HEK293 (cell line): ENCODE measurements around the gene DUSP18.

Experiments
- CTCF ChIA-PET: fragments of 350-600 bp; formaldehyde crosslinking; extraction: SDS; loops from one replicate; lab custom pipeline; 2021; ENCODE audit warnings: antibody characterized with exemption; lab: Yijun Ruan, JAX
- POLR2A ChIA-PET: fragments of 300-600 bp; formaldehyde crosslinking; extraction: SDS; loops from one replicate; lab custom pipeline; 2020; ENCODE audit warnings: antibody characterized with exemption, inconsistent platforms; lab: Yijun Ruan, JAX
- H3K27ac ChIP-seq: fragments of 200-500 bp; sonication (Bioruptor generic); 2 replicates; pipeline ENCODE4 v1.5.1; 2014; ENCODE audit warnings: low read depth, low read length, control low read depth, inconsistent platforms; ENCODE audit errors: extremely low read depth
- H3K36me3 ChIP-seq, 2 experiments: fragments of 200-500 bp in 1 of 2; sonication (Bioruptor generic) in 1 of 2; 1 replicate in 1 of 2; 2 replicates in 1 of 2; pipeline ENCODE4 v1.5.1; 2014 to 2017; ENCODE audit warnings: inconsistent platforms in 2 of 2, low read length in 2 of 2; ENCODE audit not compliant: control insufficient read depth in 2 of 2, insufficient read depth in 1 of 2
- H3K4me1 ChIP-seq: fragments of 200-500 bp; sonication (Bioruptor generic); 2 replicates; pipeline ENCODE4 v1.5.1; 2014; ENCODE audit warnings: mild to moderate bottlenecking, low read length, inconsistent platforms; ENCODE audit not compliant: control insufficient read depth, insufficient read depth
- H3K4me3 ChIP-seq: 2 replicates; pipeline ENCODE4 v1.5.1; 2011; ENCODE audit warnings: low read depth, mild to moderate bottlenecking, control low read depth, low read length, moderate library complexity
- H3K9me3 ChIP-seq: fragments of 200-500 bp; sonication (Bioruptor generic); 2 replicates; pipeline ENCODE4 v1.5.1; 2014; ENCODE audit warnings: low read depth, low read length, inconsistent platforms; ENCODE audit not compliant: control insufficient read depth, insufficient read depth
- FEZF1 ChIP-seq: fragments of 450-650 bp; formaldehyde crosslinking; IDR thresholded peaks from 2 replicates; pipeline ENCODE4 v1.5.1; 2016; ENCODE audit warnings: missing biosample characterization, missing genetic modification characterization
- GFI1B ChIP-seq: fragments of 450-650 bp; formaldehyde crosslinking; IDR thresholded peaks from 2 replicates; pipeline ENCODE4 v1.5.1; 2016; ENCODE audit warnings: missing biosample characterization, missing genetic modification characterization
- HOXA7 ChIP-seq: sonication (generic); formaldehyde crosslinking; IDR thresholded peaks from 2 replicates; pipeline ENCODE4 v1.8.1; 2022; ENCODE audit warnings: missing genetic modification reagents, borderline replicate concordance
- HOXD13 ChIP-seq: sonication (generic); formaldehyde crosslinking; IDR thresholded peaks from 2 replicates; pipeline ENCODE4 v1.8.0; 2022; ENCODE audit warnings: missing genetic modification reagents, borderline replicate concordance
- OVOL3 ChIP-seq: fragments of 450-650 bp; formaldehyde crosslinking; IDR thresholded peaks from 2 replicates; pipeline ENCODE4 v1.5.1; 2016; ENCODE audit warnings: missing biosample characterization, missing genetic modification characterization
- ZBTB20 ChIP-seq: fragments of 450-650 bp; formaldehyde crosslinking; IDR thresholded peaks from 2 replicates; pipeline ENCODE4 v1.5.1; 2016; ENCODE audit warnings: missing biosample characterization, missing genetic modification characterization
- ZIC2 ChIP-seq: fragments of 450-650 bp; formaldehyde crosslinking; IDR thresholded peaks from 2 replicates; pipeline ENCODE4 v1.5.1; 2016; ENCODE audit warnings: missing biosample characterization, missing genetic modification characterization
- ZNF140 ChIP-seq: fragments of 450-650 bp; formaldehyde crosslinking; IDR thresholded peaks from 2 replicates; pipeline ENCODE4 v1.5.1; 2016; ENCODE audit warnings: missing biosample characterization, missing genetic modification characterization
- ZNF19 ChIP-seq: fragments of 450-650 bp; formaldehyde crosslinking; IDR thresholded peaks from 2 replicates; pipeline ENCODE4; 2016; ENCODE audit warnings: missing biosample characterization, missing genetic modification characterization, low read depth
- ZNF26 ChIP-seq: fragments of 450-650 bp; formaldehyde crosslinking; IDR thresholded peaks from 2 replicates; pipeline ENCODE4 v1.5.1; 2016; ENCODE audit warnings: missing biosample characterization, missing genetic modification characterization
- ZNF280C ChIP-seq: fragments of 450-650 bp; formaldehyde crosslinking; IDR thresholded peaks from 2 replicates; pipeline ENCODE4 v1.5.1; 2016; ENCODE audit warnings: missing biosample characterization, missing genetic modification characterization
- ZNF341 ChIP-seq: fragments of 450-650 bp; formaldehyde crosslinking; IDR thresholded peaks from 2 replicates; pipeline ENCODE4; 2016; ENCODE audit warnings: low read depth, missing biosample characterization, missing genetic modification characterization
- ZNF366 ChIP-seq: fragments of 450-650 bp; formaldehyde crosslinking; conservative IDR thresholded peaks from 2 replicates; pipeline ENCODE4 v1.5.1; 2016; ENCODE audit warnings: missing biosample characterization, missing genetic modification characterization
- ZNF394 ChIP-seq: fragments of 450-650 bp; formaldehyde crosslinking; IDR thresholded peaks from 2 replicates; pipeline ENCODE4 v1.5.1; 2016; ENCODE audit warnings: missing biosample characterization, missing genetic modification characterization, mild to moderate bottlenecking, moderate library complexity, borderline replicate concordance
- ZNF426 ChIP-seq: fragments of 450-650 bp; formaldehyde crosslinking; IDR thresholded peaks from 2 replicates; pipeline ENCODE4 v1.5.1; 2017; ENCODE audit warnings: missing biosample characterization, missing genetic modification characterization, mild to moderate bottlenecking, inconsistent platforms, moderate library complexity
- ZNF521 ChIP-seq: fragments of 450-650 bp; formaldehyde crosslinking; IDR thresholded peaks from 2 replicates; pipeline ENCODE4 v1.5.1; 2017; ENCODE audit warnings: missing biosample characterization, mild to moderate bottlenecking, missing genetic modification characterization
- ZNF549 ChIP-seq: fragments of 450-650 bp; IDR thresholded peaks from 2 replicates; pipeline ENCODE4 v1.5.1; 2018; ENCODE audit warnings: missing biosample characterization, missing genetic modification characterization, mild to moderate bottlenecking, inconsistent platforms, moderate library complexity
- ZNF621 ChIP-seq: fragments of 450-650 bp; formaldehyde crosslinking; IDR thresholded peaks from 2 replicates; pipeline ENCODE4 v1.5.1; 2017; ENCODE audit warnings: missing biosample characterization, missing genetic modification characterization
- ZNF629 ChIP-seq: fragments of 450-650 bp; formaldehyde crosslinking; IDR thresholded peaks from 2 replicates; pipeline ENCODE4 v1.5.1; 2017; ENCODE audit warnings: missing biosample characterization, missing genetic modification characterization
- ZNF664 ChIP-seq: fragments of 450-650 bp; formaldehyde crosslinking; IDR thresholded peaks from 2 replicates; pipeline ENCODE4 v1.5.1; 2016; ENCODE audit warnings: missing biosample characterization, missing genetic modification characterization
- ZNF701 ChIP-seq: fragments of 450-650 bp; formaldehyde crosslinking; IDR thresholded peaks from 2 replicates; pipeline ENCODE4 v1.5.1; 2016; ENCODE audit warnings: missing biosample characterization, missing genetic modification characterization
- ZNF747 ChIP-seq: fragments of 450-650 bp; formaldehyde crosslinking; IDR thresholded peaks from 2 replicates; pipeline ENCODE4 v1.5.1; 2016; ENCODE audit warnings: missing biosample characterization, missing genetic modification characterization
- ZNF777 ChIP-seq: fragments of 450-650 bp; formaldehyde crosslinking; IDR thresholded peaks from 2 replicates; pipeline ENCODE4 v1.5.1; 2017; ENCODE audit warnings: missing biosample characterization, missing genetic modification characterization, borderline replicate concordance
- ZNF785 ChIP-seq: fragments of 450-650 bp; formaldehyde crosslinking; IDR thresholded peaks from 2 replicates; pipeline ENCODE4 v1.5.1; 2016; ENCODE audit warnings: missing biosample characterization, missing genetic modification characterization
- ZNF791 ChIP-seq: fragments of 450-650 bp; formaldehyde crosslinking; IDR thresholded peaks from 2 replicates; pipeline ENCODE4 v1.5.1; 2016; ENCODE audit warnings: missing biosample characterization, missing genetic modification characterization
- ZNF792 ChIP-seq: fragments of 450-650 bp; formaldehyde crosslinking; IDR thresholded peaks from 2 replicates; pipeline ENCODE4 v1.5.1; 2016; ENCODE audit warnings: missing biosample characterization, missing genetic modification characterization
- ZNF830 ChIP-seq: fragments of 450-650 bp; IDR thresholded peaks from 2 replicates; pipeline ENCODE4 v1.5.0; 2018; ENCODE audit warnings: missing biosample characterization, missing genetic modification characterization, low read depth, mild to moderate bottlenecking, moderate library complexity
- TF ChIP-seq, protein P1 (sequence below): fragments of 450-650 bp; formaldehyde crosslinking; IDR thresholded peaks from 2 replicates; pipeline ENCODE4 v1.5.1; 2017; ENCODE audit warnings: missing biosample characterization, missing genetic modification characterization
- TF ChIP-seq, protein P2 (sequence below): fragments of 450-650 bp; formaldehyde crosslinking; IDR thresholded peaks from 2 replicates; pipeline ENCODE4 v1.5.1; 2017; ENCODE audit warnings: missing biosample characterization, missing genetic modification characterization

The DUSP18 gene

DNA sequence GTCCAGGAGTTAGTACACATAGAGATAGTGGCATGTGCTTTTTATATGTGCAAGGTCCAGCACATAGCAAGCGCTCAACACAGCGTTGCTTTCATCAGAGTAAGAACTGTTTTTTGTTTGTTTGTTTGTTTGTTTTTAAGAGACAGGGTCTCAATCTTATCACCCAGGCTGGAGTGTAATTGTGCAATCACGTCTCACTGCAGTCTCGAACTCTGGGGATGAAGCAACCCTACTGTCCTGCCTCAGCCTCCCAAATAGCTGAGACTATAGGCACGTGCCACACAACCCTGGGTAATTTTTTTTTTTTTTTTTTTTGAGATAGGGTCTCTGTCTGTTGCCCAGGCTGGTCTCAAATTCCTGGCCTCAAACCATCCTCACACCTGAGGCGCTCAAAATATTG lies 49.9 kb downstream of the DUSP18 start (continued):
- TF ChIP-seq, protein P1, sequence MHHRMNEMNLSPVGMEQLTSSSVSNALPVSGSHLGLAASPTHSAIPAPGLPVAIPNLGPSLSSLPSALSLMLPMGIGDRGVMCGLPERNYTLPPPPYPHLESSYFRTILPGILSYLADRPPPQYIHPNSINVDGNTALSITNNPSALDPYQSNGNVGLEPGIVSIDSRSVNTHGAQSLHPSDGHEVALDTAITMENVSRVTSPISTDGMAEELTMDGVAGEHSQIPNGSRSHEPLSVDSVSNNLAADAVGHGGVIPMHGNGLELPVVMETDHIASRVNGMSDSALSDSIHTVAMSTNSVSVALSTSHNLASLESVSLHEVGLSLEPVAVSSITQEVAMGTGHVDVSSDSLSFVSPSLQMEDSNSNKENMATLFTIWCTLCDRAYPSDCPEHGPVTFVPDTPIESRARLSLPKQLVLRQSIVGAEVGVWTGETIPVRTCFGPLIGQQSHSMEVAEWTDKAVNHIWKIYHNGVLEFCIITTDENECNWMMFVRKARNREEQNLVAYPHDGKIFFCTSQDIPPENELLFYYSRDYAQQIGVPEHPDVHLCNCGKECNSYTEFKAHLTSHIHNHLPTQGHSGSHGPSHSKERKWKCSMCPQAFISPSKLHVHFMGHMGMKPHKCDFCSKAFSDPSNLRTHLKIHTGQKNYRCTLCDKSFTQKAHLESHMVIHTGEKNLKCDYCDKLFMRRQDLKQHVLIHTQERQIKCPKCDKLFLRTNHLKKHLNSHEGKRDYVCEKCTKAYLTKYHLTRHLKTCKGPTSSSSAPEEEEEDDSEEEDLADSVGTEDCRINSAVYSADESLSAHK (tag by site-specific recombination): no peak
- no peak for TF ChIP-seq ZNF830 (tag by site-specific recombination)

GRCh38 chr22:30615543-30615954 lies 52.1 kb downstream of the DUSP18 start:
- no peak overlapping the region for H3K4me3 ChIP-seq
- H3K36me3 ChIP-seq: peaks cover 0 to 6% of the 10 kb centered on the region in 2 experiments; a peak in 1 of 3 replicates
- no peak overlapping the region for H3K27ac ChIP-seq
- TF ChIP-seq ZNF341 (tag by site-specific recombination): 0 out of 2 replicates have a peak, but pooled peaks have one; percentile 47
- no peak for TF ChIP-seq ZBTB20
- POLR2A ChIA-PET: no interaction called here
- CTCF ChIA-PET: interaction anchor here (3.2 kb wide), 1 partner anchor 19 kb away, joined by 10 read pairs; the partner anchor contains the start of gene SLC35E4
- no peaks in the 10 kb centered on the region for H3K9me3 ChIP-seq
- no peaks in the 10 kb centered on the region for H3K4me1 ChIP-seq

- POLR2A ChIA-PET: no interaction called here
- CTCF ChIA-PET: interaction anchor here (3.2 kb wide), 1 partner anchor 20 kb away, joined by 10 read pairs; the partner anchor contains the start of gene SLC35E4
Observed at GRCh38 chr22:30614879-30615278, 52.8 kb downstream of the DUSP18 start.

GRCh38 chr22:30614268-30614667 lies 53.4 kb downstream of the DUSP18 start:
- Histone ChIP-seq H3K36me3 (peaks cover 0 to 6% of the 10 kb centered on the region in 2 experiments; a peak in 1 of 3 replicates), H3K9me3 (no peaks in the 10 kb centered on the region), H3K4me3 (no peak overlapping the region), H3K4me1 (no peaks in the 10 kb centered on the region), H3K27ac (no peak overlapping the region)
- ChIA-PET CTCF (interaction anchor here (3.2 kb wide), 1 partner anchor 20 kb away, joined by 10 read pairs; the partner anchor contains the start of gene SLC35E4), POLR2A (no interaction called here)
- TF ChIP-seq ZNF629: no peak
- no peak for TF ChIP-seq ZNF140 (tag by site-specific recombination)
- no peak for TF ChIP-seq ZNF791
- no peak for TF ChIP-seq ZNF664 (tag by site-specific recombination)
- TF ChIP-seq ZNF280C (tag by site-specific recombination): no peak
- TF ChIP-seq ZNF19 (tag by site-specific recombination): no peak
- TF ChIP-seq ZNF26 (tag by site-specific recombination): no peak
- TF ChIP-seq GFI1B (tag by site-specific recombination): no peak
- no peak for TF ChIP-seq HOXD13 (CRISPR knock-in tag)
- TF ChIP-seq HOXA7 (CRISPR knock-in tag): no peak
- TF ChIP-seq ZNF792 (tag by site-specific recombination): no peak
- TF ChIP-seq ZNF366 (tag by site-specific recombination): no peak

More at GRCh38 chr22:30614879-30615278, 52.8 kb downstream of the DUSP18 start:
- H3K4me3 ChIP-seq: no peak overlapping the region
- H3K9me3 ChIP-seq: no peaks in the 10 kb centered on the region
- H3K36me3 ChIP-seq: peaks cover 0 to 6% of the 10 kb centered on the region in 2 experiments; a peak in 1 of 3 replicates
- no peak overlapping the region for H3K27ac ChIP-seq
- no peak for TF ChIP-seq ZNF747
- no peak for TF ChIP-seq ZNF701 (tag by site-specific recombination)
- TF ChIP-seq, protein P2, sequence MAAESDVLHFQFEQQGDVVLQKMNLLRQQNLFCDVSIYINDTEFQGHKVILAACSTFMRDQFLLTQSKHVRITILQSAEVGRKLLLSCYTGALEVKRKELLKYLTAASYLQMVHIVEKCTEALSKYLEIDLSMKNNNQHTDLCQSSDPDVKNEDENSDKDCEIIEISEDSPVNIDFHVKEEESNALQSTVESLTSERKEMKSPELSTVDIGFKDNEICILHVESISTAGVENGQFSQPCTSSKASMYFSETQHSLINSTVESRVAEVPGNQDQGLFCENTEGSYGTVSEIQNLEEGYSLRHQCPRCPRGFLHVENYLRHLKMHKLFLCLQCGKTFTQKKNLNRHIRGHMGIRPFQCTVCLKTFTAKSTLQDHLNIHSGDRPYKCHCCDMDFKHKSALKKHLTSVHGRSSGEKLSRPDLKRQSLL (tag by site-specific recombination): no peak
- no peak for TF ChIP-seq ZIC2 (tag by site-specific recombination)
- TF ChIP-seq ZNF426 (tag by site-specific recombination): no peak
- TF ChIP-seq FEZF1 (tag by site-specific recombination): no peak
- TF ChIP-seq ZNF621 (tag by site-specific recombination): no peak
- no peak for TF ChIP-seq ZNF785 (tag by site-specific recombination)
- TF ChIP-seq ZNF140 (tag by site-specific recombination): no peak
- no peak for TF ChIP-seq ZNF791
- TF ChIP-seq ZNF521 (tag by site-specific recombination): no peak
- TF ChIP-seq OVOL3 (tag by site-specific recombination): no peak
- TF ChIP-seq ZNF394 (tag by site-specific recombination): no peak
- no peak for TF ChIP-seq ZNF549
- TF ChIP-seq ZNF777: no peak
- H3K4me1 ChIP-seq: no peaks in the 10 kb centered on the region
